HL-60/S4 treated with phorbol 12-myristate 13-acetate at 8.2 ng/mL for 4 days and 3 days (cell line): ENCODE results near the gene MCUB.

Source experiments
- in situ Hi-C: fragments of 300-500 bp; cut with MboI; formaldehyde crosslinking; loops from 2 replicates; pipeline ENCODE4 v1.15.0; 2022; ENCODE audit warnings: low sequenced_read_pairs

The MCUB gene

DNA sequence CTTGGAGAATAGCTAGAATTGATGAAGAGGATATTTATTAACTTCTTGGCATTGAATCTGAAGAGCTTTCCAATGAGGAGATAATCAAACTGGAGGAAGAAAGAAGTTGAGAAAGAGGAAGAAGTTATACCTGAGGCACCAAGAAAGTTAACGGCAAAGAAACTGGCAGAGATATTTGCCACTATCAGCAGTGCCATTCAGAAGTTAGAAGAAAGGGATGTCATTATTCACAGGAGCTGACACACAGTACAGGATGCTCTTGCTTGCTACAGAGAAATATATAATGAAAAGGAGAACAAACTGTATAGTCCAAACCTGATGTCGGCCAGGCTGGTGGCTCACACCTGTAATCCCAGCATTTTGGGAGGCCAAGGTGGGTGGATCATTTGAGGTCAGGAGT is 64.5 kb downstream of the MCUB start:
- in situ Hi-C loops = no loop called here

DNA sequence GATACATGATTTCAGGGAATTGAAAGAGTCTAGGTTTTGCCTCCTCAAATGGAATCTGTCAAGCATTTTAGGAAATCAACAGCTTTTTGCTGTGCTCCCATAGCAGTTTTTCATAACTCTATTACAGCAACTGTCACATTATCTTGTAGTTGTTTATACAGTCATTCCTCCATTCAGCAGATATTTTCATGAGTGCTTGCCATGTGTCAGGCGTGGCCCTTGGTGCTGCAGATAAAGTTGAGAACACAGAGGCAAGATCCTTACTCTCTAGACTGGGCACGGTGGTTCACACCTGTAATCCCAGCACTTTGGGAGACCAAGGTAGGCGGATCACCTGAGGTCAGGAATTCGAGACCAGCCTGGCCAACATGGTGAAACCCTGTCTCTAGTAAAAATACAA is 67.3 kb downstream of the MCUB start:
- in situ Hi-C loops = no loop called here

DNA sequence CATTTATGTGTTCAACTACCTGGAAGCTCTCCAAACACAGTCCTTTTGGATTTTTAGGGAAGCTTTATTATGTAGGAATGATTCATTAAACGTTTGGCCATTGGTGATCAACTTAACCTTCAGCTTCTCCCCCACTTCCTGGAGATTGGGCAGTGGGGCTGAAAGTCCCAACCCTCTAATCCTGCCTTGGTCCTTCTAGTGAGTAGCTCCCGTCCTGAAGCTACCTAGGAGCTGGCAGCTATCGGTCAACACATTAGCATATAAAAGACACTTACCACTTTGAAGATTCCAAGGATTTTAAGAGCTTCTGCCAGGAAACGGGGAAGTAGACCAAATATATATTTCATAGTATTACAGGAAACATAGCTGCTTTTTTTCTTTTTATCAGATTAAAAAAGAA is 69.7 kb downstream of the MCUB start:
- in situ Hi-C loops = no loop called here

GRCh38 chr4:109631532-109632108 is 71.6 kb downstream of the MCUB start:
- in situ Hi-C loops = no loop called here

GRCh38 chr4:109640644-109641043 is 80.6 kb downstream of the MCUB start:
- in situ Hi-C loops = no loop called here

GRCh38 chr4:109645874-109646710 is 86.0 kb downstream of the MCUB start:
- in situ Hi-C loops = no loop called here

DNA sequence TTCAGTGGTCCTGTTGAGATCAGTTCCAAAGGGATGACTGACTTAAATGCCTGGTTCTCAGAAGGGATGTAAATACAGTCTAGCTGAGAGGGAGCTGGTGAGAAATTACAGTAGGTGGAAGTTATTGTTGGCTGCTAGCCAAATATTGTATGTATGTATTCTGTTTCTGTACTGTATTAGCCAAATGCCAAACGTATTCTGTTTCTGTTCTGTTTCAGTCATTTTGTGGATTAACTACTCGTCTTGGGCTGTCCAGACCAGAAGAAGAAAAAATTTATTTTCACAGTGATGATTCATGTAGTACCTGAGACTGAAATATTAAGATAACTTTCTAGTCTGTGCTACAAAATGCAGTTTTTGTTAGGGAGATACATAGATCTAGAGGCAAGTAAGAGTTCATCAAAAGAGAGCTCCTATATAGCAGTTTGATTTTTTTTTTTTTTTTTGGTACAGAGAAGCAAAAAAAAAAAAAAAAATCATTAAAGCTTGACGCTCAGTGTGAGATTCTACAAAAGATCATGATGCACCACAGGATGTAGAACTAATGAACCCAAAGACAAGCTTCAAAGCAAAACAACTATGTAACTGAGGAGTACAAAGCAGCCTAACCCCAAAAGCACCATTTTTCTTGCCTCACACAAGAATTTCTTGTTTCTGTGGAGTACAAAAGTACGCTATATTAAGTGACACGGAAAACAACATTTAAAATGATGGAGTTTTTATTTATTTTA is 88.4 kb downstream of the MCUB start:
- in situ Hi-C loops = no loop called here

DNA sequence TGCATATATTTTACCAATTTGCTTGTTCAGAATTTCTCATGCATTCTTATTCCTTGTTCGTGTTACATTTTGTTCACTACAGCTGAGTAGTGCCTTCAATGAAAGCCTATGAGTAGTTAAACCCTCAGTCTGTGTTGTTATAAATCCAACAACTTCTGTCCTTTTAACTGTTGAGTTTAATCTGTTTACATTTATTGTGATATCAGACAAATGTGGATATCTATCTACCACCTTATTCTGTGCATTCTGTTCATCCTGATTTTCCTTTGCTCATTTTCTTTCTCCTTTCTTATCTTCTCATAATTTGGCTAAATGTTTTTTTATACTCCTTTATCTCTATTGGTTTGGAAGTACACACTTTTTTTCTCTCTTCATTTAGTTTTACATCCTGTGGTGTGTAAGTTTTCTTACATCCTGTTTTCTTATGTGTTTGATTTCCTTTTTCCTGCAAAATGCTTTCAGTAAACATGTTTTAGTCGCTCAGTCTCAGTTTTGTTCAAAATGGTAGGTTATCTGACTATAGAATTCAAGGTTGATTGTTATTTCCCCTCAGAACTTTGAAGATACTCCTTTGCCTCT is 89.0 kb downstream of the MCUB start:
- in situ Hi-C loops = no loop called here

DNA sequence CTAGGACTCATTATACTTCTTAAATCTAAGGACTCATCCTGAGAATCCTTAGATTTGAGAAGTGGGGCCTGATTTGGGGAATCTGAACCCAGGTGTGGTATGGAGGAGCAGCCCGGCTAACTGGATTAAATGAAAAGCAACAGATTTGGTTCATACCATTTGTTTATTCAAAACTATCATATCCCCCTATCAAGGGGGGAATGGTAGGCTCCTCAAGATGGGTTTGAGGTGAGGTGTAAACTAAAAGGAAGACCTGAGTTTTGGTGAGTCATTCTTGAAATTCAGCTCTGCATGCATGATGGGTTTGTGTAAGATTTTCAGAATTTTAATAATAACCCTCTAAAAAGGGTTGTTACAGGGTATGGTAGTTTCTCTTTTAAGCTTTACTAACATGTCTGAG is 89.8 kb downstream of the MCUB start:
- in situ Hi-C loops = no loop called here

- in situ Hi-C loops = no loop called here
Measured at GRCh38 chr4:109655396-109655795, 95.3 kb downstream of the MCUB start.

- in situ Hi-C loops = no loop called here
Measured at GRCh38 chr4:109657854-109658418, 97.9 kb downstream of the MCUB start.

- in situ Hi-C loops = no loop called here
Measured at GRCh38 chr4:109658871-109659410, 98.9 kb downstream of the MCUB start.

GRCh38 chr4:109662116-109662515 is 102.1 kb downstream of the MCUB start:
- in situ Hi-C loops = no loop called here

DNA sequence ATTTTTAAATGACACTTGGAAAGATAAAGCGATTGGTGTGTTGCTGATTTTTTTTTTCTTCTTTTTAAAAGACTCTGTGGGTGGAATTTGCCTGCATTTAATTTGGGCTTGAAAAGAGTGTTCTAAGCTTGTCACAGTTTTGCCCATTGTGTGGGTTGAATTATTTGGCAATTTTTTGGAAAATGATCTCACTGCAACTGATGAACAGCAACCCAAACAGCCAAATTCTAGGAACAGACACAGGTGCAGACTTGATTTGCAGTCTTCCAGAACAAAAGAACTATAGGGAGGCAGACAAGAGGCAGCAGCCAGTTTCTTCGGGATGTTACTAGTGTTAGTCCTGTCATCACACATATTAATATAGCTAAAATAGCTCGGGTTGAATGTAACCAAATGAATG is 102.7 kb downstream of the MCUB start:
- in situ Hi-C loops = no loop called here

DNA sequence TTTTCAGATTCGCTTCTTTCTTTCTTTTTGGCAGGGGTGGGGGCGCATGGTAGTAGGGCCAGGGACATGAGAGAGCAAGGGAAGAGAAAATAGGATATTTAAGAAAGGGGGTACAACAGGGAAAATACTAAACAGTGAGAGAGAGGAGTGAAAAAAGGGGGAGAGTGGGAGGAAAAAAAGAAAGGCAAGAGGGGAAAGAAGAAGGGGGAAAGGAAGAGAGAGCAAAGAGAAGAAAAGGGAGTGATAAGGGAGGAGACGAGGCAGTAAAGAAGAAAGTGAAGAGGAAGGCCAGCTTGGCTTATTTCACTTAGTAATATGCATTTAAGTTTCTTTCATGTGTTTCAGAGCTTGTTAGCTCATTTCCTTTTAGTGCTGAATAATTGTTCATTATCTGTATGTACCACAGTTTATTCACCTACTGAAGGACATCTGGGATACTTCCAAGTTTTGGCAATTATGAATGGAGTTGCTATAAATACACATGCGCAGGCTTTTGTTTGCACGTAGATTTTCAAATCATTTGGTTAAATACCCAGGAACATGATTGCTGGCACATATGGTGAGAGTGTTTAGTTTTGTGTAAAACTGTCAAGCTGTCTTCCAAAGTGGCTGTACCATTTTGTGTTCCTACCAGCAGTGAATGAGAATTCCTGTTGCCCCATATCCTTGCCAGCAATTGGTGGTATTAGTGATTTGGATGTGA is 105.9 kb downstream of the MCUB start:
- in situ Hi-C loops = no loop called here

GRCh38 chr4:109671350-109671749 is 111.3 kb downstream of the MCUB start:
- in situ Hi-C loops = no loop called here

DNA sequence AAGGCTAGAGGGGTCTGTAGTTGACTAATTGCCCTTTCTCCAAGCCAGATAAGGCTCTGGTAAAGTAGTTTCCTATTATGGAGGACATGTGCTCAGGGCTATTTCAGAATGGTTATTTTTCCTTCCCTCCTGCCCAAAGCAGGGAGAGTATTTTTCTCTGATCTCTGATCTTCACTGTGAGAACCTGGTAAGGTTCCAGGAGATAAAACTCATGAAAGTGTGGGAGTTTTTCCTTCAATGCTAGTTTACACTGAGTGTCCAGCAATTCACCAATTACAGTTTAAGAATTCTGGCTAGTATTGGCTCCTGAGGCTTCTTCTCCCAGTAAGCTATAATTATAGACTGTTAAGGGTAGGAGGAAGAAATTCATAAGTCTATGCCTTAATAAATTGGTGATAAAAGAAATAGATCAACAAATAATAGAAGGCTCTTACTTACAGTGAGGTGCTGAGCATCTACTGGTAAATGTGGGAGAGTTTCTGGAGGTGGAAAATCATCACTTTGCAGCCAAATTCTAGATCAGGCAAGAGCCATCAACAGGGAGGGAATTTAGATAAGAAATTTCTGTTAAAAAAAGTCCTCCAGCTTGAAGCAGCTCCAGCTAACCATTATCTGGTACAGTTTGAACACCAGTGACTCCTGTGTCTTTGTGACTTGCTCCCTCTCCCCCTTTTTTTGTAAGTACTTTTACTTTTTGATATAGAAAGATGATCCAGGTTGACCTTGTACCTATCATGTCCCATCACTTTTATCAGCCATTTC is 112.3 kb downstream of the MCUB start:
- in situ Hi-C loops = no loop called here

GRCh38 chr4:109673303-109673702 is 113.3 kb downstream of the MCUB start:
- in situ Hi-C loops = no loop called here

DNA sequence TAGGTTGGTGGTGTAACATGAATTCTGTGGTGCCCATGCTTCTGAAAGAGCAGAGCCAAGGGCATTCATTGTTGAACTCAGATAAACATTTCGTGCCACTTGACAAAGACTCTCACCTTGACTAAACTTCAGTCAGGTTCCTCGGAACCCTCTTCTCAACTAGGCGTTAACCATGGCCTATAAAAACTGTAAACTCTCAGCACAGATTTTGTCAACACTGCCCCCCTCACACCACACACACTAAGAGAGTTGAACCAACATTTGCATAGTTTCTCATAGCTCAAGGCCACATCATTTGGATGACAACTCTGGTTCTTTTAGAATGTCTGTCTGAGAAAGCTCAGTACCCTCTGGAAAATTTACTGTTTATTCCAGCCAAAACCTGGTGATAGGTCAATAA is 115.1 kb downstream of the MCUB start:
- in situ Hi-C loops = no loop called here

DNA sequence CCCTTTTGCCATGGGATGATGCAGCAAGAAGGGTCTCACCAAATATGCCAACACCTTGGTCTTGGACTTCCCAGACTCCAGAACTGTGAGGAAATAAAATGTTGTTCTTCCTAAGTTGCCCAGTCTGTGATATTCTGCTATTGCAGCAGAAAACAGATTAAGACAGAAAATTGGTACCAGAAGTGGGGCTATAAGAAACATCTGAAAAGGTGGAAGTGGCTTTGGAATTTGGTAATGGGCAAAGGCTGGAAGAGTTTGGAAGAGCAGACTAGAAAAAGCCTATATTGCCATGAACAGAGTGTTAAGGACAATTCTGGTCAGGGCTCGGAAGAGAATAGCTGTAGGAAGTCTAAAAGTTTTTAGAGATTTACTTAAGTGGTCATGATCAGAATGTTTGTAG is 115.8 kb downstream of the MCUB start:
- in situ Hi-C loops = no loop called here
